ENCODE measurements around the gene SPP1.
A peak's percentile ranks its signal among the peaks of the same experiment; 100 is the strongest.
"Not testable (repeated sequence)": the region's sequence is repeated elsewhere in the genome, so short reads cannot be mapped to it uniquely, and the experiment has no call there.

The SPP1 gene

GRCh38 chr4:87999191-87999691 lies 23.7 kb downstream of the SPP1 start:
- not testable (repeated sequence) for DNase-seq

GRCh38 chr4:88001871-88002270 lies 26.4 kb downstream of the SPP1 start:
- DNase-seq: no peak

GRCh38 chr4:88002786-88003185 lies 27.3 kb downstream of the SPP1 start:
- DNase-seq: no peak

GRCh38 chr4:88003261-88003660 lies 27.7 kb downstream of the SPP1 start:
- DNase-seq: no peak

- no peak for DNase-seq
Observed at GRCh38 chr4:88005076-88005475, 29.6 kb downstream of the SPP1 start.

- no peak for DNase-seq
Observed at GRCh38 chr4:88005946-88006345, 30.4 kb downstream of the SPP1 start.

- peak; percentile 45 for DNase-seq
Observed at GRCh38 chr4:88006956-88007303, 31.4 kb downstream of the SPP1 start.

- peak; percentile 47 for DNase-seq
Observed at GRCh38 chr4:88007304-88008121, 32.0 kb downstream of the SPP1 start, which contains the start of gene PKD2. TSS of gene PKD2 (plus strand) at chr4:88007635. CDS start at chr4:88007734, 99 bp downstream.

GRCh38 chr4:88008122-88008742 lies 32.7 kb downstream of the SPP1 start:
- DNase-seq: peak; percentile 45

- DNase-seq: no peak
Observed at GRCh38 chr4:88008743-88009171, 33.2 kb downstream of the SPP1 start.

- no peak for DNase-seq
Observed at GRCh38 chr4:88009871-88010270, 34.4 kb downstream of the SPP1 start.

- no peak for DNase-seq
Observed at GRCh38 chr4:88010966-88011365, 35.5 kb downstream of the SPP1 start.

- DNase-seq: no peak
Observed at GRCh38 chr4:88012647-88013046, 37.1 kb downstream of the SPP1 start.

- no peak for DNase-seq
Observed at GRCh38 chr4:88014386-88014905, 38.9 kb downstream of the SPP1 start.

- no peak for DNase-seq
Observed at GRCh38 chr4:88015659-88016295, 40.3 kb downstream of the SPP1 start.

GRCh38 chr4:88017516-88018297 lies 42.2 kb downstream of the SPP1 start:
- no peak for DNase-seq

GRCh38 chr4:88018466-88018865 lies 43.0 kb downstream of the SPP1 start:
- no peak for DNase-seq

- no peak for DNase-seq
Observed at GRCh38 chr4:88021824-88022223, 46.3 kb downstream of the SPP1 start.

GRCh38 chr4:88022289-88022688 lies 46.8 kb downstream of the SPP1 start:
- DNase-seq: no peak

GRCh38 chr4:88025868-88026661 lies 50.6 kb downstream of the SPP1 start:
- DNase-seq: not testable (repeated sequence)
